ENCODE measurements around the gene ERICH4. TPM values are rescaled to one million over a fixed set of nuclear protein-coding genes. Genes with fewer than 3 reads are reported as not detected.

The ERICH4 gene
- polyA plus RNA-seq, 4 donors = 11.7 to 154 (median 83.5) TPM

DNA sequence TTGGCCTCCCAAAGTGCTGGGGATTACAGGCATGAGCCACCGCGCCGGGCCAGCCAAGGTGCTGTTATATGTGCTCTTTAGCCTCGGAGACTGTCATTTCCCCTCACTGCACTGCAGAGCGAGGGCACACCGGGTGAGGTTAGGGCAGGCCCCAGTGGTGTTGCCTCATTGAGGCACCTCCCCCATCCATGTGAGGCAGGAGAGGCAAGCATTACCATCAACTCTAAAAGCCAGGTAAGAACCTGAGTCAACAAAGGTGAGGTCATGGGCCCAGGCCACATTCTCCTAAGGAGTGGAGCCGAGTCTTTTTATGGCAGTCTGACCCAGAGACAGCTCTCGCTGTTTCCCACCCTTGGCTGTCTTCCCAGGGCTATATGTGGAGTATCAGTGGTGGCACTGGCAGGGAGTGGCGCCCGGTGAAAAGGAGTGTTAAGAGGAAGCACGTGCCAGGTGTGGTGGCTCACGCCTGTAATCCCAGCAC is 26.7 kb upstream of the ERICH4 start:
- peak; percentile 95 to 98 for DNase-seq
- Histone ChIP-seq H3K27me3 (ENCODE audit: control insufficient read depth in 3 of 3, insufficient read depth in 3 of 3, low read length in 3 of 3) (no peaks in the 10 kb centered on the region), H3K9me3 (ENCODE audit: control insufficient read depth in 2 of 2, insufficient read depth in 1 of 2, low read depth in 1 of 2, low read length in 1 of 2) (peaks cover 0 to 10% of the 10 kb centered on the region in 2 donors), H3K4me1 (ENCODE audit: control insufficient read depth in 3 of 3, insufficient read depth in 2 of 3, low read depth in 1 of 3, low read length in 2 of 3) (peaks cover 0 to 28% (median 5%) of the 10 kb centered on the region in 3 donors), H3K4me3 (ENCODE audit: low read depth in 1 of 3, low read length in 3 of 3) (no peak overlapping the region), H3K27ac (ENCODE audit: low read depth in 1 of 3, low read length in 2 of 3) (peak overlapping the region; percentile 9 to 66 (median 63)), H3K36me3 (ENCODE audit: control insufficient read depth in 3 of 3, insufficient read depth in 2 of 3, low read depth in 1 of 3, low read length in 3 of 3) (peaks cover 3 to 87% (median 7%) of the 10 kb centered on the region in 3 donors)
- 29 to 71% (median 44%) methylated on average over 12 of the region's 12 CpGs for WGBS, 3 donors
- FAIRE-seq = no peak

DNA sequence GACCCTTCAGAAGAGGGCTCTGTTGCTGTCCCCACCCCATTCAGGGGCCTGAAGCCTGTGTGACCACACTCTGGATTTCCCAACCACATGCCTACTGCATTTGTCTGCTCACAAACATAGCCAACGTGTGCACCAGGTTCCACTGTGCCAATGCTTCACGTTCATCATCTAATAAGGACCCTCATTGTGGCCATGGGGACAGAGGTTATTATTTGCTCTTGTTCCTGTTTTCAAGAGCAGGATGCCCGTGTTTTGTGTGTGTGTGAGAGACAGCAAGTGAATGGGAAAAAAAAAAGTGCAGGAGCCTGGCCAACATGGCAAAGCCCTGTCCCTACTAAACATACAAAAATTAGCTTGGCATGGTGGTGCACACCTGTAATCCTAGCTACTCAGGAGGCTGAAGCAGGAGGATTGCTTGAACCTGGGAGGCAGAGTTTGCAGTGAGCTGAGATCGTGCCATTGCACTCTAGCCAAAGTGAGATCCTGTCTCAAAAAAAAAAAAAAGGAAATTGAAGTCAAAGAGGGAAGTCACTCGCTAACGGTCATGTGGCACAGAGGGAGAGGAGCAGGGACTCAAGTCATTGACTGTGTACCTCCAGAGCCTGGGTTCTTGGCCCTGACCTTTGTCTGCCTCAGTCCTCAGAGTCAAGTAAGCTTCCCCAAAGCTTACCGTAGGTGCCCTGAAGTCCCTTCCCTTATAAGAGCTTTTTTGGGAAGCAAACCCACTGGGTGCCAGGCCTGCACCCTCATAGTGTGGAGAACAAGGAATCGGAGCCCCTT is 22.7 kb upstream of the ERICH4 start:
- WGBS, 3 donors = 58 to 73% (median 71%) methylated on average over 8 of the region's 8 CpGs
- no peak overlapping the region for H3K4me3 ChIP-seq (ENCODE audit: low read depth in 1 of 3, low read length in 3 of 3)

DNA sequence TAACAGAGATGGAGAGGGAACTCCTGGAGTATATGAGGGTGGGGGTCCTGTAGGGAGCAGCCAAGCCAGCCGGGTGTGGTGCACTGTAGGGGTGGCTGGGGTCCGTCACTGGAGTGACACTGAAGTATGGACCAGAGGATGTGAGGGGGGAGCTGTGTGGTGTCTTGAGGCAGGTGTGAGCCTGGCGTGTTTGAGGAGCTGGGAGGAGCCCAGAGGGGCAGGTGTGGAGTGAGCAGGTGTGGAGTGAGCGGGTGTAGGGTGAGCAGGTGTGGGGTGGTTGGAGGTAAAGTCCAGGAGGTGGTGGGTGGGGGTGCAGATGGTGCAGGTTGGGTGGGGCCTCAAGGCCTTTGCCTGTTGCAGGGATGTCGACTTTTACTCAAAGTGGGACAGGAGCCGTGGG is 21.6 kb upstream of the ERICH4 start:
- FAIRE-seq = no peak
- peaks cover 0 to 6% of the 10 kb centered on the region in 2 donors for H3K9me3 ChIP-seq (ENCODE audit: control insufficient read depth in 2 of 2, insufficient read depth in 1 of 2, low read depth in 1 of 2, low read length in 1 of 2)
- WGBS, 3 donors = 15 to 63% (median 46%) methylated on average over 6 of the region's 6 CpGs

More for the DNA sequence above, 22.7 kb upstream of the ERICH4 start:
- FAIRE-seq (no peak), DNase-seq (no peak)
- Histone ChIP-seq H3K36me3 (ENCODE audit: control insufficient read depth in 3 of 3, insufficient read depth in 2 of 3, low read depth in 1 of 3, low read length in 3 of 3) (peaks cover 5 to 89% (median 10%) of the 10 kb centered on the region in 3 donors), H3K9me3 (ENCODE audit: control insufficient read depth in 2 of 2, insufficient read depth in 1 of 2, low read depth in 1 of 2, low read length in 1 of 2) (peaks cover 0 to 10% of the 10 kb centered on the region in 2 donors), H3K27me3 (ENCODE audit: control insufficient read depth in 3 of 3, insufficient read depth in 3 of 3, low read length in 3 of 3) (no peaks in the 10 kb centered on the region), H3K27ac (ENCODE audit: low read depth in 1 of 3, low read length in 2 of 3) (peak overlapping the region; percentile 6 to 65 (median 50)), H3K4me1 (ENCODE audit: control insufficient read depth in 3 of 3, insufficient read depth in 2 of 3, low read depth in 1 of 3, low read length in 2 of 3) (peaks cover 0 to 37% (median 5%) of the 10 kb centered on the region in 3 donors)

DNA sequence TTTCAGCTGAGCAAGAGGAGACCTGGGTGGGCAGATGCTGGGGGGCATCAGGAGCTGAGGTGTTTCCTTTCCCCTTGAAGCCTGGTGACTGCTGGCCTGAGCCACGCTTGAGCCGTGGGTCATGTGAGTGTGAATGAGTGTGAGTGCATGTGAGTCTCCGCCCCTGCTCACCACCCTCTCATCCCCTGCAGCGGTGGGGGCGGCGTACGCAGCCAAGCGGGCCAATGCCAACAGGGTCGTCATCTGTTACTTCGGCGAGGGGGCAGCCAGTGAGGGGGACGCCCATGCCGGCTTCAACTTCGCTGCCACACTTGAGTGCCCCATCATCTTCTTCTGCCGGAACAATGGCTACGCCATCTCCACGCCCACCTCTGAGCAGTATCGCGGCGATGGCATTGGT is 21.0 kb upstream of the ERICH4 start:
- WGBS, 3 donors = 91 to 95% (median 95%) methylated on average over 18 to 20 of the region's 20 CpGs
- peaks cover 5 to 87% (median 12%) of the 10 kb centered on the region in 3 donors for H3K36me3 ChIP-seq (ENCODE audit: control insufficient read depth in 3 of 3, insufficient read depth in 2 of 3, low read depth in 1 of 3, low read length in 3 of 3)
- FAIRE-seq = no peak
- DNase-seq = no peak
- no peaks in the 10 kb centered on the region for H3K9me3 ChIP-seq (ENCODE audit: control insufficient read depth in 2 of 2, insufficient read depth in 1 of 2, low read depth in 1 of 2, low read length in 1 of 2)
- peak overlapping the region; percentile 38 to 52 (median 48) for H3K27ac ChIP-seq (ENCODE audit: low read depth in 1 of 3, low read length in 2 of 3)
- no peak overlapping the region for H3K4me3 ChIP-seq (ENCODE audit: low read depth in 1 of 3, low read length in 3 of 3)
- no peaks in the 10 kb centered on the region for H3K27me3 ChIP-seq (ENCODE audit: control insufficient read depth in 3 of 3, insufficient read depth in 3 of 3, low read length in 3 of 3)
- H3K4me1 ChIP-seq (ENCODE audit: control insufficient read depth in 3 of 3, insufficient read depth in 2 of 3, low read depth in 1 of 3, low read length in 2 of 3) = peaks cover 2 to 47% (median 5%) of the 10 kb centered on the region in 3 donors

More for the DNA sequence above, 21.6 kb upstream of the ERICH4 start:
- H3K4me1 ChIP-seq (ENCODE audit: control insufficient read depth in 3 of 3, insufficient read depth in 2 of 3, low read depth in 1 of 3, low read length in 2 of 3) = peaks cover 1 to 45% (median 5%) of the 10 kb centered on the region in 3 donors
- H3K27me3 ChIP-seq (ENCODE audit: control insufficient read depth in 3 of 3, insufficient read depth in 3 of 3, low read length in 3 of 3) = no peaks in the 10 kb centered on the region
- peaks cover 5 to 91% (median 11%) of the 10 kb centered on the region in 3 donors for H3K36me3 ChIP-seq (ENCODE audit: control insufficient read depth in 3 of 3, insufficient read depth in 2 of 3, low read depth in 1 of 3, low read length in 3 of 3)
- peak; percentile 82 to 83 for DNase-seq
- H3K4me3 ChIP-seq (ENCODE audit: low read depth in 1 of 3, low read length in 3 of 3) = no peak overlapping the region
- peak overlapping the region; percentile 50 to 65 (median 52) for H3K27ac ChIP-seq (ENCODE audit: low read depth in 1 of 3, low read length in 2 of 3)

DNA sequence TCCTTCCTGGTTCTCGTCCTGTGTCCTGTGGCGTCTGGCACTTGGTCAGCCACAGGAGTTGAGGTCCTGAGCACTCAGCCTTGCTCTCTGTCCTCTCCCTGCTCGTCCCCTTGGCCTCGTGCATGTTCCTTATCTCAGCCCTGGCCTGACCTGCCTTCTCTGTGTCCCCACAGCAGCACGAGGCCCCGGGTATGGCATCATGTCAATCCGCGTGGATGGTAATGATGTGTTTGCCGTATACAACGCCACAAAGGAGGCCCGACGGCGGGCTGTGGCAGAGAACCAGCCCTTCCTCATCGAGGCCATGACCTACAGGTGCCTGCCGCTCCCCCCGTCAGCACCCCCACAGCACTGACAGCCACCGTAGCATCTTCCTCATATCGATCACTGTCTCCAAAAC is 20.5 kb upstream of the ERICH4 start:
- H3K36me3 ChIP-seq (ENCODE audit: control insufficient read depth in 3 of 3, insufficient read depth in 2 of 3, low read depth in 1 of 3, low read length in 3 of 3) = peaks cover 5 to 85% (median 12%) of the 10 kb centered on the region in 3 donors
- H3K4me1 ChIP-seq (ENCODE audit: control insufficient read depth in 3 of 3, insufficient read depth in 2 of 3, low read depth in 1 of 3, low read length in 2 of 3) = peaks cover 2 to 47% (median 5%) of the 10 kb centered on the region in 3 donors
- no peaks in the 10 kb centered on the region for H3K9me3 ChIP-seq (ENCODE audit: control insufficient read depth in 2 of 2, insufficient read depth in 1 of 2, low read depth in 1 of 2, low read length in 1 of 2)
- no peak for DNase-seq
- H3K4me3 ChIP-seq (ENCODE audit: low read depth in 1 of 3, low read length in 3 of 3) = no peak overlapping the region
- no peak for FAIRE-seq
- H3K27me3 ChIP-seq (ENCODE audit: control insufficient read depth in 3 of 3, insufficient read depth in 3 of 3, low read length in 3 of 3) = no peaks in the 10 kb centered on the region
- H3K27ac ChIP-seq (ENCODE audit: low read depth in 1 of 3, low read length in 2 of 3) = no peak overlapping the region
- WGBS, 3 donors = 68 to 80% (median 76%) methylated on average over 18 of the region's 18 CpGs

DNA sequence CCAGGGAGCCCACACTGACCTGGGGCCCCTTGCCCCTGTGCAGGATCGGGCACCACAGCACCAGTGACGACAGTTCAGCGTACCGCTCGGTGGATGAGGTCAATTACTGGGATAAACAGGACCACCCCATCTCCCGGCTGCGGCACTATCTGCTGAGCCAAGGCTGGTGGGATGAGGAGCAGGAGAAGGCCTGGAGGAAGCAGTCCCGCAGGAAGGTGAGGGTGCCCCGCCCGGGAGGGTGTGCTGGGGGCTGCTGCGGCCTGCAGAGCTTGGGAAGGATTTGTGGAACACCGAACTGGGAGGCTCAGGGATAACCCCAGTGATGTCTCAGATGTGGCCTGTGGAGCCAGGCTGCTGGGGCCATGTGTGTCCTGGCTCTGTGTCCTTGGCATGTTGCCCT is 20.0 kb upstream of the ERICH4 start:
- DNase-seq (no peak), FAIRE-seq (no peak)
- no peaks in the 10 kb centered on the region for H3K27me3 ChIP-seq (ENCODE audit: control insufficient read depth in 3 of 3, insufficient read depth in 3 of 3, low read length in 3 of 3)
- H3K36me3 ChIP-seq (ENCODE audit: control insufficient read depth in 3 of 3, insufficient read depth in 2 of 3, low read depth in 1 of 3, low read length in 3 of 3) = peaks cover 5 to 85% (median 12%) of the 10 kb centered on the region in 3 donors
- H3K4me3 ChIP-seq (ENCODE audit: low read depth in 1 of 3, low read length in 3 of 3) = no peak overlapping the region
- peaks cover 2 to 47% (median 5%) of the 10 kb centered on the region in 3 donors for H3K4me1 ChIP-seq (ENCODE audit: control insufficient read depth in 3 of 3, insufficient read depth in 2 of 3, low read depth in 1 of 3, low read length in 2 of 3)
- WGBS, 3 donors = 90 to 91% (median 91%) methylated on average over 12 of the region's 12 CpGs
- no peaks in the 10 kb centered on the region for H3K9me3 ChIP-seq (ENCODE audit: control insufficient read depth in 2 of 2, insufficient read depth in 1 of 2, low read depth in 1 of 2, low read length in 1 of 2)
- H3K27ac ChIP-seq (ENCODE audit: low read depth in 1 of 3, low read length in 2 of 3) = no peak overlapping the region

DNA sequence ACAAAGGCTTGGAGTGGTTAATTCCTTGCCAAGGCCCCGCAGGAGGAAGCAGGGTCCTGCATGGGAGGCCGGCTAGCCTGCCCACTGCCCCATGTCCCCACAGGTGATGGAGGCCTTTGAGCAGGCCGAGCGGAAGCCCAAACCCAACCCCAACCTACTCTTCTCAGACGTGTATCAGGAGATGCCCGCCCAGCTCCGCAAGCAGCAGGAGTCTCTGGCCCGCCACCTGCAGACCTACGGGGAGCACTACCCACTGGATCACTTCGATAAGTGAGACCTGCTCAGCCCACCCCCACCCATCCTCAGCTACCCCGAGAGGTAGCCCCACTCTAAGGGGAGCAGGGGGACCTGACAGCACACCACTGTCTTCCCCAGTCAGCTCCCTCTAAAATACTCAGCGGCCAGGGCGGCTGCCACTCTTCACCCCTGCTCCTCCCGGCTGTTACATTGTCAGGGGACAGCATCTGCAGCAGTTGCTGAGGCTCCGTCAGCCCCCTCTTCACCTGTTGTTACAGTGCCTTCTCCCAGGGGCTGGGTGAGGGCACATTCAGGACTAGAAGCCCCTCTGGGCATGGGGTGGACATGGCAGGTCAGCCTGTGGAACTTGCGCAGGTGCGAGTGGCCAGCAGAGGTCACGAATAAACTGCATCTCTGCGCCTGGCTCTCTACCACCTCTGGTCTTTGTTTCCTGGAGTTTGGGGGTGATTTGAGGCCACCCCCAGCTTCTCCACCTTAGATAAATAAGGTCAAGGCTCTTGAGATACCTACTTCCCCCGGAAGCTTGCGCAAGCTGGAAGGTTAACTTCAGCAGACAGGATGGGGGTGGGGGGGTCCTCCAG is 18.4 kb upstream of the ERICH4 start:
- Histone ChIP-seq H3K4me1 (ENCODE audit: control insufficient read depth in 3 of 3, insufficient read depth in 2 of 3, low read depth in 1 of 3, low read length in 2 of 3) (peaks cover 2 to 61% (median 5%) of the 10 kb centered on the region in 3 donors), H3K36me3 (ENCODE audit: control insufficient read depth in 3 of 3, insufficient read depth in 2 of 3, low read depth in 1 of 3, low read length in 3 of 3) (peaks cover 2 to 79% (median 10%) of the 10 kb centered on the region in 3 donors), H3K9me3 (ENCODE audit: control insufficient read depth in 2 of 2, insufficient read depth in 1 of 2, low read depth in 1 of 2, low read length in 1 of 2) (no peaks in the 10 kb centered on the region), H3K4me3 (ENCODE audit: low read depth in 1 of 3, low read length in 3 of 3) (peak overlapping the region in 2 of 3 donors; percentile 76 to 78), H3K27me3 (ENCODE audit: control insufficient read depth in 3 of 3, insufficient read depth in 3 of 3, low read length in 3 of 3) (no peaks in the 10 kb centered on the region), H3K27ac (ENCODE audit: low read depth in 1 of 3, low read length in 2 of 3) (peak overlapping the region in 2 of 3 donors; percentile 80 to 91)
- WGBS, 3 donors = 26 to 60% (median 39%) methylated on average over 19 to 21 of the region's 21 CpGs
- DNase-seq (peak in 1 of 2 donors; percentile 47), FAIRE-seq (no peak)
